H1 (cell line): ENCODE measurements around the gene SPPL3. TPM values are rescaled to one million over a fixed set of nuclear protein-coding genes. Genes with fewer than 3 reads are reported as not detected.

Experiments used
- CTCF ChIA-PET: fragments of 300-600 bp; sonication (Branson Sonifier 250); formaldehyde crosslinking; loops from one replicate; lab custom pipeline; 2021; ENCODE audit not compliant: partially characterized antibody; lab: Charles Lee
- POLR2A ChIA-PET: fragments of 300-600 bp; sonication (Branson Sonifier 250); formaldehyde crosslinking; loops from one replicate; lab custom pipeline; 2021; ENCODE audit warnings: inconsistent platforms; ENCODE audit not compliant: partially characterized antibody; lab: Charles Lee
- DNase-seq, 2 experiments: peaks; one replicate each; pipeline versions ENCODE4 v3.0.0 to v3.0.0-alpha.2; 2010 to 2022; ENCODE audit warnings: low spot score in 2 of 2, low read depth in 1 of 2, mixed read lengths in 1 of 2
- FAIRE-seq: peaks from 2 replicates; lab custom pipeline; 2011; peaks lifted over from hg19 to GRCh38; lab: Jason Lieb, UNC
- H2AFZ ChIP-seq: 2 replicates; pipeline ENCODE4 v1.8.1; 2012; ENCODE audit warnings: low read length, inconsistent platforms
- H2AK5ac ChIP-seq: 2 replicates; pipeline ENCODE4 v1.6.1; 2013; ENCODE audit warnings: low read depth, low read length
- H2BK120ac ChIP-seq: replicated peaks from 2 replicates; pipeline ENCODE3; 2013; ENCODE audit warnings: low read depth, low read length, inconsistent platforms
- H2BK12ac ChIP-seq: 2 replicates; pipeline ENCODE4 v1.6.1; 2013; ENCODE audit warnings: low read depth, low read length
- H2BK15ac ChIP-seq: 2 replicates; pipeline ENCODE4 v1.6.1; 2013; ENCODE audit warnings: low read length
- H2BK20ac ChIP-seq: 2 replicates; pipeline ENCODE4 v1.6.1; 2013; ENCODE audit warnings: low read length
- H2BK5ac ChIP-seq: 2 replicates; pipeline ENCODE4 v1.6.1; 2013; ENCODE audit warnings: low read depth, low read length
- H3K14ac ChIP-seq: 2 replicates; pipeline ENCODE4 v1.6.1; 2013; ENCODE audit warnings: inconsistent platforms; ENCODE audit not compliant: insufficient read length
- H3K18ac ChIP-seq: 2 replicates; pipeline ENCODE4 v1.6.1; 2013; ENCODE audit warnings: low read length; ENCODE audit errors: extremely low read depth
- H3K23ac ChIP-seq: 2 replicates; pipeline ENCODE4 v1.6.1; 2013; ENCODE audit warnings: inconsistent platforms; ENCODE audit not compliant: insufficient read length
- H3K23me2 ChIP-seq: 2 replicates; pipeline ENCODE4 v1.6.1; 2013; ENCODE audit warnings: low read depth, low read length
- H3K27ac ChIP-seq: 2 replicates; pipeline ENCODE4 v1.6.1; 2011; ENCODE audit warnings: low read depth, low read length, inconsistent platforms
- H3K27me3 ChIP-seq, 4 experiments: replicated peaks in 1 of 4; 1 replicate in 1 of 4; 2 replicates in 3 of 4; pipeline versions ENCODE4 v1.6.1 to v1.8.1; 2011 to 2013; ENCODE audit warnings: low read length in 3 of 4, mild to moderate bottlenecking in 3 of 4, inconsistent platforms in 2 of 4, mixed read lengths in 2 of 4, moderate library complexity in 1 of 4; ENCODE audit not compliant: control insufficient read depth in 3 of 4, insufficient read depth in 3 of 4; ENCODE audit errors: extremely low read depth in 1 of 4
- H3K36me3 ChIP-seq, 4 experiments: 2 replicates each; pipeline versions ENCODE4 v1.6.1 to v1.8.1; 2011 to 2013; ENCODE audit warnings: mild to moderate bottlenecking in 4 of 4, low read length in 3 of 4, moderate library complexity in 2 of 4, control low read depth in 1 of 4, inconsistent platforms in 1 of 4; ENCODE audit not compliant: insufficient read depth in 4 of 4, control insufficient read depth in 2 of 4
- H3K4ac ChIP-seq: replicated peaks from 2 replicates; pipeline ENCODE3; 2013; ENCODE audit warnings: low read length, low read depth, mixed read lengths, inconsistent platforms; ENCODE audit not compliant: insufficient read length
- H3K4me1 ChIP-seq, 4 experiments: replicated peaks in 1 of 4; 1 replicate in 1 of 4; 2 replicates in 3 of 4; pipeline versions ENCODE4 v1.6.1 to v1.8.1; 2011 to 2013; ENCODE audit warnings: low read length in 3 of 4, inconsistent platforms in 2 of 4, mixed read lengths in 1 of 4; ENCODE audit not compliant: insufficient read depth in 4 of 4, control insufficient read depth in 3 of 4
- H3K4me2 ChIP-seq, 2 experiments: 2 replicates each; pipeline versions ENCODE4 v1.6.1 to v1.8.1; 2011 to 2013; ENCODE audit warnings: low read depth in 2 of 2, low read length in 2 of 2, control low read depth in 1 of 2, inconsistent platforms in 1 of 2, mild to moderate bottlenecking in 1 of 2; ENCODE audit not compliant: insufficient read depth in 1 of 2
- H3K4me3 ChIP-seq, 4 experiments: fragments of 200-600, 300-600 bp in 1 of 4; sonication (generic), shearing (Covaris generic), sonication (Bioruptor Twin) in 1 of 4; 2 replicates each; pipeline versions ENCODE4 v1.5.1 to v1.8.1; 2011 to 2016; ENCODE audit warnings: low read length in 4 of 4, low read depth in 3 of 4, control low read depth in 2 of 4, inconsistent platforms in 2 of 4, mild to moderate bottlenecking in 2 of 4, mixed read lengths in 1 of 4, moderate library complexity in 1 of 4; ENCODE audit not compliant: insufficient read depth in 2 of 4; ENCODE audit errors: extremely low read depth in 1 of 4
- H3K56ac ChIP-seq: replicated peaks from 2 replicates; pipeline ENCODE3; 2013; ENCODE audit warnings: low read depth, mild to moderate bottlenecking, mixed read lengths, low read length, inconsistent platforms; ENCODE audit not compliant: insufficient read length
- H3K79me1 ChIP-seq: 2 replicates; pipeline ENCODE4 v1.6.1; 2013; ENCODE audit warnings: low read depth, low read length, control low read depth
- H3K79me2 ChIP-seq, 2 experiments: 2 replicates each; pipeline versions ENCODE4 v1.6.1 to v1.8.1; 2012 to 2013; ENCODE audit warnings: low read length in 2 of 2, mild to moderate bottlenecking in 2 of 2, inconsistent platforms in 1 of 2; ENCODE audit not compliant: insufficient read depth in 2 of 2, control insufficient read depth in 1 of 2
- H3K9ac ChIP-seq, 4 experiments: replicated peaks in 1 of 4; 1 replicate in 1 of 4; 2 replicates in 3 of 4; pipeline versions ENCODE4 v1.6.1 to v1.8.1; 2011 to 2013; ENCODE audit warnings: low read depth in 3 of 4, low read length in 3 of 4, control low read depth in 2 of 4, mild to moderate bottlenecking in 2 of 4, moderate library complexity in 2 of 4, inconsistent platforms in 1 of 4; ENCODE audit errors: extremely low read depth in 1 of 4
- H3K9me3 ChIP-seq, 2 experiments: 2 replicates each; pipeline versions ENCODE4 v1.6.1 to v1.8.1; 2012 to 2013; ENCODE audit warnings: mild to moderate bottlenecking in 2 of 2, moderate library complexity in 2 of 2, control low read depth in 1 of 2, inconsistent platforms in 1 of 2, low read depth in 1 of 2, low read length in 1 of 2, mixed read lengths in 1 of 2; ENCODE audit not compliant: insufficient read depth in 2 of 2
- H4K20me1 ChIP-seq, 2 experiments: replicated peaks in 1 of 2; 2 replicates each; pipeline versions ENCODE3 to v1.8.1; 2011 to 2013; ENCODE audit warnings: inconsistent platforms in 2 of 2, low read length in 2 of 2, mild to moderate bottlenecking in 1 of 2; ENCODE audit not compliant: insufficient read depth in 2 of 2, control insufficient read depth in 1 of 2
- H4K5ac ChIP-seq: 2 replicates; pipeline ENCODE4 v1.6.1; 2013; ENCODE audit warnings: low read length, low read depth, mixed read lengths, inconsistent platforms; ENCODE audit not compliant: insufficient read length
- H4K8ac ChIP-seq: 2 replicates; pipeline ENCODE4 v1.8.0; 2013; ENCODE audit warnings: mild to moderate bottlenecking, moderate library complexity, low read length, inconsistent platforms; ENCODE audit not compliant: insufficient read depth; ENCODE audit errors: extremely low read depth
- H4K91ac ChIP-seq: replicated peaks from 2 replicates; pipeline ENCODE3; 2013; ENCODE audit warnings: low read length, mixed read lengths, inconsistent platforms; ENCODE audit not compliant: insufficient read length
- CEBPB ChIP-seq: IDR thresholded peaks from 2 replicates; pipeline ENCODE4 v1.6.1; 2012; ENCODE audit warnings: low read depth, low read length
- MAFK ChIP-seq: IDR thresholded peaks from 2 replicates; pipeline ENCODE4 v1.6.1; 2012; ENCODE audit warnings: low read depth, mild to moderate bottlenecking, improper control_type of control experiment, low read length
- SP2 ChIP-seq: IDR thresholded peaks from 2 replicates; pipeline ENCODE4 v1.6.1; 2012; ENCODE audit warnings: mild to moderate bottlenecking, low read length, inconsistent platforms
- WGBS, 2 experiments: shearing (Covaris generic) in 1 of 2; methylation state at CpG; one replicate each; pipeline versions ENCODE4 v1.1.6 to v1.1.7; 2013 to 2015; ENCODE audit warnings: low lambda C conversion rate in 2 of 2, mixed read lengths in 2 of 2, inconsistent platforms in 1 of 2, low coverage in 1 of 2, missing lambda C conversion rate in 1 of 2; ENCODE audit not compliant: insufficient replicate concordance in 2 of 2, insufficient coverage in 1 of 2, insufficient read length in 1 of 2; ENCODE audit errors: extremely low coverage in 1 of 2, missing lambda C conversion rate in 1 of 2; 5-methylcytosine and 5-hydroxymethylcytosine counted together
- polyA plus RNA-seq, 7 experiments: library from polyadenylated mRNA; depleted of rRNA in 3 of 7; stranded (reverse) in 5 of 7; unstranded in 2 of 7; fragments of >200 nt in 5 of 7; fragments of 200-250 nt in 2 of 7; gene quantifications; 1 replicate in 5 of 7; 2 replicates in 1 of 7; 4 replicates in 1 of 7; pipeline versions ENCODE4 v1.2.1 to v1.2.3, GENCODE V29; 2011 to 2013; ENCODE audit warnings: missing spikeins in 2 of 7, mixed read lengths in 2 of 7
- total RNA-seq: library from RNA; stranded (reverse); fragmentation: NEBNext Ultra II Directional; extraction: Animal tissue kit (Norgen Biotek cat#: 25700); gene quantifications from 2 replicates; pipeline ENCODE4 v1.2.1, GENCODE V29; 2021
- TF ChIP-seq, protein P1 (sequence below): IDR thresholded peaks from 2 replicates; pipeline ENCODE4 v1.6.1; 2012; ENCODE audit warnings: low read length, inconsistent platforms

SPPL3 gene
- total and polyA plus RNA-seq, 2 of the 8 experiments (the other 6 are each of a cell fraction or from before 2014, with no cell fraction given) = 27.3 to 48.4 TPM

DNA sequence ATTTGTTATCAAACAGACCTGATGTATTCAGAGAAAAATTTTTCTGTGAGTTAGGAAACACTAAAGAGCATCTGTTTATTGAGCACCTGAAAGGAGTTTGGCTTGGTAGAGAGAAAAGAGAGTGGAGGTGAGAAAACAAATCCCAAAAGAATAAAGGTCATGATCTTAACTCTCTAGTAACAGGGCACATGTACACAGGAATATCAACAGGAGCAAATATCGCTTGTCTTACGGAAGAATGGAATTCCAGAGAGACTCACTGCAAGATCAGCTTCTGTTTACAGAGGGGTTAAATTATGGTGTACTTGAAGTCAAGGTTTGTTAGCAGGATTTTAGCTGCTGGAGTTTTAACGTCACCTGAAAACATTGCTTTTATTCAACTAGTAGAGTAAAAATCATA is 78.8 kb downstream of the SPPL3 start:
- POLR2A ChIA-PET = interaction anchor here (1.0 to 1.4 kb wide), 2 partner anchors 9 to 39 kb away, joined by 3 read pairs; no protein-coding TSS in a partner anchor
- no peak overlapping the region for H2AK5ac ChIP-seq
- H3K79me2 ChIP-seq = peaks cover 0 to 64% of the 10 kb centered on the region in 2 experiments; a peak in 2 of 4 replicates
- TF ChIP-seq CEBPB (no peak), SP2 (no peak), MAFK (no peak)
- TF ChIP-seq, protein P1, sequence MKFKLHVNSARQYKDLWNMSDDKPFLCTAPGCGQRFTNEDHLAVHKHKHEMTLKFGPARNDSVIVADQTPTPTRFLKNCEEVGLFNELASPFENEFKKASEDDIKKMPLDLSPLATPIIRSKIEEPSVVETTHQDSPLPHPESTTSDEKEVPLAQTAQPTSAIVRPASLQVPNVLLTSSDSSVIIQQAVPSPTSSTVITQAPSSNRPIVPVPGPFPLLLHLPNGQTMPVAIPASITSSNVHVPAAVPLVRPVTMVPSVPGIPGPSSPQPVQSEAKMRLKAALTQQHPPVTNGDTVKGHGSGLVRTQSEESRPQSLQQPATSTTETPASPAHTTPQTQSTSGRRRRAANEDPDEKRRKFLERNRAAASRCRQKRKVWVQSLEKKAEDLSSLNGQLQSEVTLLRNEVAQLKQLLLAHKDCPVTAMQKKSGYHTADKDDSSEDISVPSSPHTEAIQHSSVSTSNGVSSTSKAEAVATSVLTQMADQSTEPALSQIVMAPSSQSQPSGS = no peak

More for the DNA sequence above, 78.8 kb downstream of the SPPL3 start:
- Histone ChIP-seq H3K9me3 (no peaks in the 10 kb centered on the region), H3K27ac (no peak overlapping the region), H4K91ac (no peak overlapping the region), H4K5ac (no peak overlapping the region), H2BK120ac (no peak overlapping the region), H3K14ac (no peak overlapping the region), H3K4me3 (no peak overlapping the region), H4K8ac (no peak overlapping the region), H3K4me2 (no peak overlapping the region), H2AFZ (no peak overlapping the region), H3K79me1 (peaks cover 5% of the 10 kb centered on the region; the same call in 1 of the 2 replicates), H3K4ac (no peak overlapping the region), H2BK5ac (no peak overlapping the region), H3K56ac (no peak overlapping the region), H3K27me3 (no peaks in the 10 kb centered on the region), H3K23ac (no peak overlapping the region), H3K18ac (no peak overlapping the region), H2BK15ac (no peak overlapping the region), H4K20me1 (peaks cover 0 to 8% of the 10 kb centered on the region in 2 experiments), H3K36me3 (no peaks in the 10 kb centered on the region), H3K9ac (peak overlapping the region in 1 of 4 experiments; percentile 14; a peak in 1 of 7 replicates), H2BK12ac (no peak overlapping the region), H2BK20ac (no peak overlapping the region), H3K23me2 (no peaks in the 10 kb centered on the region), H3K4me1 (peaks cover 0 to 6% (median 2%) of the 10 kb centered on the region in 4 experiments; a peak in 2 of 7 replicates)
- WGBS, 2 experiments = 98% methylated on average over 3 of the region's 3 CpGs; no CpG with 5 or more reads in 1 of the 2 experiments
- DNase-seq (no peak), FAIRE-seq (no peak)
- CTCF ChIA-PET = interaction anchor here (1.1 to 2.4 kb wide), 2 partner anchors 17 to 32 kb away, joined by 3 to 8 read pairs; no protein-coding TSS in a partner anchor
